Astrocyte of the cerebellum (primary cell): ENCODE measurements around the gene IL23A.
"Not testable (repeated sequence)": the region's sequence is repeated elsewhere in the genome, so short reads cannot be mapped to it uniquely, and the experiment has no call there.

ENCODE experiments used
- DNase-seq: peaks from one replicate; pipeline ENCODE4 v3.0.0-alpha.2; 2011; ENCODE audit warnings: low read depth
- H3K4me3 ChIP-seq: 2 replicates; pipeline ENCODE4 v1.5.1; 2011; ENCODE audit warnings: mild to moderate bottlenecking, low read depth, low read length, moderate library complexity
- CTCF ChIP-seq: IDR thresholded peaks from 2 replicates; pipeline ENCODE4 v1.5.1; 2012; ENCODE audit warnings: low read length, low read depth, moderate library complexity, mild to moderate bottlenecking; ENCODE audit errors: missing control alignments
- in situ Hi-C: cut with HindIII; loops from 2 replicates; pipeline ENCODE4 v1.10.0; 2017; ENCODE audit warnings: low sequenced_read_pairs

IL23A gene

GRCh38 chr12:56346675-56347074, 8.0 kb downstream of the IL23A start:
- in situ Hi-C loops: no loop called here
- DNase-seq: no peak
- TF ChIP-seq CTCF: no peak
- no peak overlapping the region for H3K4me3 ChIP-seq

- DNase-seq, in situ Hi-C loops, H3K4me3 ChIP-seq: not testable (repeated sequence)
These were observed 8.6 kb downstream of the IL23A start for GRCh38 chr12:56347255-56347654.

- no peak for DNase-seq
- H3K4me3 ChIP-seq: no peak overlapping the region
- in situ Hi-C loops: no loop called here
- TF ChIP-seq CTCF: no peak
These were observed 10.1 kb downstream of the IL23A start for GRCh38 chr12:56348776-56349175.

GRCh38 chr12:56350662-56351061, 12.0 kb downstream of the IL23A start:
- DNase-seq: no peak
- in situ Hi-C loops: loop anchor here (25.0 kb wide), 1 partner anchor 112 kb away; the partner anchor contains the start of genes MIP and SPRYD4
- TF ChIP-seq CTCF: no peak
- H3K4me3 ChIP-seq: no peak overlapping the region

- no peak for DNase-seq
- no peak overlapping the region for H3K4me3 ChIP-seq
- in situ Hi-C loops: loop anchor here (25.0 kb wide), 1 partner anchor 111 kb away; the partner anchor contains the start of genes MIP and SPRYD4
- TF ChIP-seq CTCF: no peak
These were observed 12.6 kb downstream of the IL23A start for GRCh38 chr12:56351325-56351724.

GRCh38 chr12:56358836-56359532, 20.3 kb downstream of the IL23A start:
- peak overlapping the region; percentile 87 for H3K4me3 ChIP-seq
- in situ Hi-C loops: loop anchor here (25.0 kb wide), 1 partner anchor 103 kb away; the partner anchor contains the start of genes MIP and SPRYD4
- TF ChIP-seq CTCF: no peak
- DNase-seq: peak; percentile 65

GRCh38 chr12:56359851-56360767, 21.4 kb downstream of the IL23A start, which contains the start of gene STAT2:
TSS of gene STAT2 (minus strand) at chr12:56360107. CDS start at chr12:56356571, 3,536 bp downstream.
- in situ Hi-C loops: loop anchor here (25.0 kb wide), 1 partner anchor 102 kb away; the partner anchor contains the start of genes MIP and SPRYD4
- peak within 1 kb of the TSS; percentile 87 for H3K4me3 ChIP-seq
- peak; percentile 100 for DNase-seq
- TF ChIP-seq CTCF: no peak
